HG02588 (cell line): Measurements from ENCODE around the gene RNF115.
A peak's percentile ranks its signal among the peaks of the same experiment; 100 is the strongest.
"Not testable (repeated sequence)": the region's sequence is repeated elsewhere in the genome, so short reads cannot be mapped to it uniquely, and the experiment has no call there.

Experiments used
- ATAC-seq: cut with Tn5 transposase; IDR thresholded peaks from one replicate; pipeline ENCODE4 v1.9.1; 2021; ENCODE audit warnings: mild to moderate bottlenecking, moderate library complexity; ENCODE audit not compliant: unreplicated experiment

Gene RNF115

DNA sequence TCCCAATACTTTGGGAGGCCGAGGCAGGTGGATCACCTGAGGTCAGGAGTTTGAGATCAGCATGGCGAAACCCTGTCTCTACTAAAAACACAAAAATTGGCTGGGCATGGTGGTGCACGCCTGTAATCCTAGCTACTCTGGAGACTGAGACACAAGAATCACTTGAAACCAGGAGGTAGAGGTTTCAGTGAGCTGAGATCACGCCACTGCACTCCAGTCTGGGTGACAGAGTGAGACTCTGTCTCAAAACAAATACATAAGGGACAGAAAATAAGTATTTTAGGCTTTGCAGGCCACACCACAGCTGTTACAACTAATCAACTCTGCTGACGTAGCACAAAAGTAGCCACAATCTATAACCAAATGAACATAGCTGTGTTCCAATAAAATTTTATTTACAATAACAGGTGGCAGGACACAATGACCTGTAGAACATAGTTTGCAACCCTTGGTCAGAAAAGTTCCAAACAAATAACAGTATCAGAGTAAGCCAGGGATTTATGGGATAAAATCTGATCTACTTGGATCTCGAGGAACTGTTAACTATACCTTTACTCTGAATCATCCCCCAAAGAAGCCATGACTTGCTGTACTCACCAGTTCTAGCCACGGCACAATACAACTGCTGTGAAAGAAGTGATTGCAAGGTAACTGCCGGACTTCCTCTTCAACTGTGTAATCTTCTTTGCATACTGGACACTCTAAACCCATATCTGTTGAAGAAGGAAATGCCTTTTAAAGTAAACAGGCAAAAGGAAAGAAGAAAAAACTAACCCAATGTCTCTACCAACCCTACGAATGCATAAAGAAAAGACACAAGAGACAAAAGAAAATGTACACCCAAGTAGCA is 76.3 kb downstream of the RNF115 start:
- ATAC-seq = no peak

DNA sequence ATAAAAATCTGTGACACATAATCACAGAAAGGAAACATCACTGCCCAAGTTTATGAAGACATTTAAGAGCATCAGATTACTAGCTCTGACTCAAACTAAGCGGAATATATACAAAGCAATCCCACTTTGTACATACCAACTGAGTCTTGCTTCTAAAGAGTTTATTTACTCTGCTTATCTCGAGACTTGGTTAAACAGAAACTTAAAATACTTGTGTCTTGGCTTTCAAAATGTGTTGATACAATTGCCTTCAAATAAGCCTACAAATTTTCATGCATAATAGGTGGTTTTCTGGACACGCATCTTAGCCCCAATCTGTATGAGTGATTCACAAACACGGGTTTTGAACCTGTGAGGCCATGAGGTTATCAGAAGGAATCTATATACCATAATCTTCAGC is 83.6 kb downstream of the RNF115 start:
- ATAC-seq = no peak

DNA sequence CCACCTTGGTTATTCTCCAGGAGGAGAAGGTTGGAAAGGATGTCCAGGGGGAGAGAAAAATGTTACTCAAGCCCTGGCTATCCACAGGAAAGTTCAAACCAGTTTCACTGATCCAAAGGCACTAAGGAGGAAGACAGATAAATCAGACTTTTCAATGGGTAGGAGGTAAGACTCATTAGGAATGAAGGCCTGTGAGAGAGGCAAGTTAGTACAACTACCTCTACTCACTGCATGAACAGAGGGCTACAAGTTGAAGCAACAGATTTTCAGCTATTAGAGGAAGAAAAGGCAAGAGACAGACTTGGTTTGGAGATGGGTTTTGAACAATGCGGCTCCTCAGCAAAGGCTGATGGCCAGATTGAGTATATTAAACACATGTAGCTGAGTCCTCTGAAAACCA is 87.7 kb downstream of the RNF115 start:
- ATAC-seq = no peak

DNA sequence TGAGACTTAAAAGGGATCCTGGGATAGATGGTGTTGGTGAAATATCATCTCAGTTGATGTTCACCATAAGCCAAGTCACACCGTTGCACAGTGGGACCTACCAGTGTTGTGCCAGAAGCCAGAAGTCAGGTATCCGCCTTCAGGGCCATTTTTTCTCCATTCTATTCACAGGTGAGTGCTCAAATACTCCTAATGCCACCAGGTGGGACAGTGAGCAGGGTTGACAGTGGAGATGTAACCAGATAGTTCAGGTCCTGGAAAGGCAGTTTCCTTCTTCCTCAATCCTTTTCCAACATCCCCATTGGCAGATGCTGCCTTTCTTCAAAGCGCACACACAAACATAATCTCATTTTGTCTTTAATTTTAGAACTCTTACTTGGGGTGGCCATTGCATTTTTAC is 93.0 kb downstream of the RNF115 start:
- no peak for ATAC-seq

DNA sequence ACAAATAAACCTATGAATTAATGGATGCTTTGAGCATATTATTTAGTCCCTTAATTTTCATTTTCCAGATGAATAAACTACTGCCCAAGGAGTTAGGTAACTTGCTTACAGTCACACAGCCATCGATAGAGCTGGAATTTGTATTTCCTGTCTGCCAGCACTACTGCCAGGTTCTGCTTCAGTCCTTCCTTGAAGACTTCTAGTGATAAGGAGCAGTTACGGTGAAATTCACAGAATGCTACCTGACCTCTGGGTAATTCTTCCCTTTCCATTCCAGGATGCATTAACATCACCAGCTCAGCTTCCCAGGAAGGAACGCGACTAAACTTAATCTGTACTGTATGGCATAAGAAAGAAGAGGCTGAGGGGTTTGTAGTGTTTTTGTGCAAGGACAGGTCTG is 93.4 kb downstream of the RNF115 start:
- ATAC-seq = no peak

DNA sequence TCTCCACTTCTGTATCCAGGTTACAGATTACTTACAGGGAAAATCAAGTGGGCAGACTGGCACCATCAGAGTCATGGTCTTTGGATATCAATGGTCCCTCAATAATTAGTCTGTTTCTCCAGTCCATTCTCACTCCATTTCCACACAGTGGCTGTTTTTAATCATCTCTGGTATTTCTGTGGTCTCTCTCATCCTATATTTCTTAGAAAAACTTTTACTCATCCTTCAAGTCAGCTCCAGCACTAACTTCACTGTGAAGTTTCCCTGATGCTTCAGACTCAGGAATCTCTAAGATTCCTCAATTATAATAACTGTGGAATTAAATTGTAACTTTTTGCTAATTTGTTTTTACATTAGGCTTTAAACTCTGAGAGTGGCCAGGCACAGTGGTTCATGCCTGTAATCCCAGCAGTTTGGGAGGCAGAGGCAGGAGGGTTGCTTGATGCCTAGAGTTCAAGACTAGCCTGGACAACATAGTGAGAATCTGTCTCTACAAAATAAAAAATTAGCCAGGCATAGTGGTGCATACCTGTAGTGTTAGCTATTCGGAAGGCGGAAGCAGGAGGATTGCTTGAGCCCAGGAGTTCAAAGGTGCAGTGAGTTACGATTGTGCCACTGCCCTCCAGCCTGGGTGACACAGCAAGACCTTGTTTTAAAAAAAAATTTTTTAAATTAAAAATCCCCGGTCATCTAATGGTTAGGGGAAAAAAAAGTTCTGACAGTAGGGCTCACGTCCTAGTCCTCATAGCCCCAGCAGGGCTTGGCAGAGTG is 94.0 kb downstream of the RNF115 start:
- ATAC-seq = no peak

DNA sequence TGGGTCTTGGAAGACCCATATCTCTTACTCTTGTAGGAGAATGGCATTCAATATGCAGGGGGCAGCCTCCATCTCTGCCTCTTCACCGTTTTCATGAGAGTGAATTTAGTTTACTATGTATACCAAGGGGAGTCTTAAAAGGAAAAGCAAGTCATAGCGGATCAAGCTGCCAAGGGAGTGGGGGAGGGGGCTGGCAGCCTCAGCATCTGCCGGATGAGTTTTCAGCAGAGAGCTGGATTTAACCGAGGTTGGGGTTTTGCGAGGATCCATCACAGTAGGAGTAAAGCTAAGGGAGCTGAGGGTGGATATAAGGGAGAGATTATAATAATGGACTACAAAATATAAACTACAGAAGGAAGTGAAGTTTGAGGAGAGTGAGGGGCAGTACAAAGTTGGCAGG is 94.7 kb downstream of the RNF115 start:
- ATAC-seq = no peak

DNA sequence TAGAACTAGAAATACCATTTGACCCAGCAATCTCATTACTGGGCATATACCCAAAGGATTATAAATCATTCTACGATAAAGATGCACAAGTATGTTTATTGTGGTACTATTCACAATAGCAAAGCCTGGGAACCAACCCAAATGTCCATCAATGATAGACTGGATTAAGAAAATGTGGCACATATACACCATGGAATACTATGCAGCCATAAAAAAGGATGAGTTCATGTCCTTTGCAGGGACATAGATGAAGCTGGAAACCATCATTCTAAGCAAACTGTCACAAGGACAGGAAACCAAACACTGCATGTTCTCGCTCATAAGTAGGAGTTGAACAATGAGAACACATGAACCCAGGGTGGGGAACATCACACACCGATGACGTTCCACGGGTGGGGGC is 97.7 kb downstream of the RNF115 start:
- not testable (repeated sequence) for ATAC-seq

DNA sequence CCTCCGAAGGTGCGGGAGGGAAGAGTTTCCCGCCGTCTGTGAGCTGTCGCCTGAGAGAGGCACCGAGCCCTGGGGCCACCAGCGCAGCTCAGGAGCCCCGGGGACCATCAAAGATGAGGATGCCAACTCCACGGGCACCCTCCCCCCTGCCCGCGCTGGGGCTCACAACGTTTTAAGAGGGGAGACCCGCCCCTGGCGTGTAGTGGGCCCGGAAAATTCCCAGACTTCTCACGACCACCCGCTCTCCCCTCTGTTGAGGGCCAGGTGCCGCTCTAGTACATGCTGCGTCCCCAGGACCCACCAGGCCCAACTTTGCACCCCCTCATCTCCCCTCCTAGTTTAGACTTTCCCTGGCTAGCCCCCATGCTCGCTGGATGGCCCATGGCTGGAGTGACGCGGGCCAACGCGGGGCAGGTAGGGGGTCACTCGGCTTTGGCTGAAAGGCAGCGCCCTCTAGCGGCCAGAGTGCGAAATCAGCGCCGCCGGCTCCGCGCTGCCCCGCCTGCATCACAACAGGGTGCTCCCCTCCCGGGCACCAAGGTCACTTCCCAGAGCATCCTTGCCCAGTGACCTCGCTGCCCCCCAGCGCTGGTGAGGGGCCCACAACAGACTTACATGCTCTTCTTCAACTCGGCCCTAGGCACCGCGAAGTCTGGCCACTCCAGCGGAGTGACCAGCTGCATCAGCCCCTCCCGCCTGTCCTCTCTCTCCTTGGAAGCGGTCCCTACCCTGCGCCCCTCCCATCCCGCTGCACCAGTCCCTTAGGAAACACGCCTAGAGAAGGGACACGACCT is 102.8 kb downstream of the RNF115 start:
- peak; percentile 77 for ATAC-seq

DNA sequence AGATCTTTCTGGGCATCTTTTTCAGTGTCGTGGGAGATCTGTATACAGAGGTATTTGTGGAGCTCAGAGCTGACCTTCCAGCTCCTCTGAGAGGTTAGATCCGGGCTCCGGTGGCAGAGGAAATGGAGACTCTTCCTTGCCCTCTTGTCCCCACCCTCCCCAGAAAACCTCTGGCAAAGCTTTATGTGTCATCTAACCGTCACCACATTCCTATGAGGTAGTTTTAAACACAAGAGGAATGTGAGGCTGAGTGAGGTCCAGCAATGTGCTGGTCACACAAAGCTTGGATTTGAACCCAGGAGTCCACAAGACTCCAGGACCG is 103.4 kb downstream of the RNF115 start:
- no peak for ATAC-seq

DNA sequence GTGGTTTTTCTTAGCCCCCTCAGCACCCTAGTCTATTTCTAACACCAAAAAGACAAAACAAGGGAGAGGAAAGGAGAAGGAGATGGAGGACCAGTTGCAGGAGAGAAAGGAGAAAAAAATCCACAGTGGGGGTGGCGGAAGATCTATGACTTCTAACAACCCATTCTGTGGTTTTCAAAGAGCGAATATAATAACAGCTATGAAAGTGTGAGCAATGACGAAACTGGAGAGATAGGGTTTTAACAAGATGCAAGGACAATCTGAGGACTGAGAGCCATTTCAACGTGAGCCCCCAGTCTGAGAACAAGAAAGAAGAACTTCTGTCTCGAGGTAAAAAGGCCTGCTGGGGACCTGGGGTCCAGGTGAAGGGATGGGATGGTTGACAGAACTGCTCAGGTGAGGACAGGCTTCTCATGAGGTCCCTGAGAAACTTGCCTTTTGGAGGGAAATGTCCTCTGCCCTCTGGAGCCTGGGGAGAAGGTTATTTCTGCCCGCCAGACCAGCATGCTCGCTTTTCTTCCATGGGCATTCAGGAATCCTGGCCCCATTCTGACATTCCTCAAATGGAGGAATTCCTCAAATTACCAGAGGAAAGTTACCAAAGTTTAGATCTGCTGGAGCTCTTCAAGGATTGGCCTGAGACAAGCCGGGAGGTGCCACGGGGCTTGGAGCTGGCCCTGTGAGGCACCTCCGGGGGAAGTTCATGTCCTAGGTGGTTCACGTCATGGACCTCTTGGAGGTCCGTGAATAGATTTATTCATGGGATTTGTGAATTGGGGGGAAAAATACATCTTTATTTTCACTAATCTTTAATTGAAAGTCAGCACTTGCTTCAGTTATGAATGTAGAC is 104.4 kb downstream of the RNF115 start, which contains the start of gene CD160:
Gene CD160, plus strand, starts transcription at position 270 of the 850 bp plus-strand sequence. CDS start 8,829 bp downstream, outside the sequence.
- no peak for ATAC-seq

DNA sequence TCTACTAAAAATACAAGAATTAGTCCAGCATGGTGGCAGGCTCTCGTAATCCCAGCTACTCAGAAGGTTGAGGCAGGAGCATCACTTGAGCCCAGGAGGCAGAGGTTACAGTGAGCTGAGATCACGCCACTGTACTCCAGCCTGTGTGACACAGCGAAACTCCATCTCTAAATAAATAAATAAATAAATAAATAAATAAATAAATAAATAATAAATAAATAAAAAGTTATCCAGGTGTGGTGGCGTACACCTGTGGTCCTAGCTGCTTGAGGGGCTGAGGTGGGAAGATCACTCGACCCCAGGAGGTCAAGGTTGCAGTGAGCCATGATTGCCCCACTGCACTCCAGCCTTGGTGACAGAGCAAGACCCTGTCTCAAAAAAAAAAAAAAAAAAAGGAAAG is 105.4 kb downstream of the RNF115 start:
- not testable (repeated sequence) for ATAC-seq

DNA sequence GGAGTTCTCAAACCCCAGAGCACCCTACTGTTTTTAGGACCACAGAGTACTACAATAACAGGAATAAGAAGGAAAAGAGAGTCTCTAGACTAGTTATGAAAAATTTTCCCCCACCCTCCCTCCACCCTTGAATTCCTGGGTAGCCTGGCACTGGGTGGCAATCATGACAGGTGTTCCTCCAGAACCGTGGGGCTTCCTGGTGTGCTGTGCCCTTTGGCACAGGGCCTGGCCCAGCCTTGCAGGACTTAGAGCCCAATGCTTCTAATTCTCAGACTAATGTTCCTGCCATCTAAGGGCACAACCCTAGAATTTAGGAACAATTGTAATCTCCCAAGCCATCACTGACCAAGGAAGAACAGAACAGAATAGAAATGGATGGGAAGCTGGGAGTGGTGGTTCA is 106.1 kb downstream of the RNF115 start:
- ATAC-seq = no peak

DNA sequence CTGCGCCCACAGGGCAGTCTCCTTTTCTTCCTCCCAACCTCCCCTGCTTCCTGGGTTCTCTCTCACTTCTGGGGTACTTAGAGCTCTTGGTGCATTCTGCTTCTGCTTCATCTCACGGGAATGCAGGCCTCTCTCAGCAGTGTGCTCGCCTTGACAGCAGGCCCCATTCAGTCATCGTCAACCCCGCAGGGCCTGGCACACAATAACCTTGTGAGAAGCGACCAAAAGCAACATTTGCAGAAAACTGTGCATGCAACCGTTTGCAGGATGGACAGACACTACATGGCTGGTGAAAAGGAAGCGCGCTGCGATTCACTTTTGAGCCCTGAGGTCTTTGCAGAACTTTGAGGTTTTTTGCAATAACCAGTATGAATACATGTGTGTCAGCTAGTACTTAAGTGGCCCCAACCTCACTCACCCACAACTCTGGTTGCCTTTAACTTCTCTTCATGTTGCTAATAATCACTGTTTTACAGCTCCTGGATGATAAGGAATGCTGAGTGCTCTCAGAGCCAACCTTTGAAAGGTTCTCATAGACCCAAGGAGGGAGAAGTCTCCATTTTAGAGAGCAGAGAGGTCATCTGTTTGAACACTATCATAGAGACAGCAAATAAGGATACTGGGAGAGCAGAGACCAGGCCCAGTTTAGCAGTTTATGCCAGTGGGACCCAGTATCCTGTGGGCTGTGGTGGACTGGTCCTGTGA is 107.1 kb downstream of the RNF115 start:
- ATAC-seq = no peak

DNA sequence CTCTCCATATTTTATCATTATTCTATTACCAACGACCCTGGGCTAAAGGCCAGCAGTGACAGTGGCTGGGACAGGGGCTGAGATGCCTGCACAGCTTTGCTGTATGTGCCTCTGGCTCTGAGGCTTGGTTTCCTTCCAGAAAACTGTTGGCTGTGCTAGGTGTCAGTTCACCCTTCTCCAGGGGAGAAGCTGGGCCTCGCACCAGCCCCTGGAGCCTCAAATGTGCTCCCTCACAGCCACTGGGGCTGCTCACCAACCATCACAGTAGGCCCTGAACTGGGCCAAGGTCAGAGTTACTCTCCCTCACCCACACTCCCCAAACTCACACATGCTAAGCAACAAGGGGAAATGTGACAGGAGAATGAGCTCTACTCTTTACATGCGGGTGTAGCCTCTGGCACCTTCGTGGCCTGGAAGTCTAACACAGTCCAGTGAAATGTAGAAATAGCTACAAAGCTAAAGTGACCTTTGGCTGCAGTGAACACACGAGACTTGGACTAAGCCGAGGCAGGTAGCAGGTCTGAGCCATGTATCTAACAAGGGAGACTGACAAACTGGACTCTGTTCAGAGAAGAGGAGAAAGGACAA is 109.3 kb downstream of the RNF115 start:
- no peak for ATAC-seq

DNA sequence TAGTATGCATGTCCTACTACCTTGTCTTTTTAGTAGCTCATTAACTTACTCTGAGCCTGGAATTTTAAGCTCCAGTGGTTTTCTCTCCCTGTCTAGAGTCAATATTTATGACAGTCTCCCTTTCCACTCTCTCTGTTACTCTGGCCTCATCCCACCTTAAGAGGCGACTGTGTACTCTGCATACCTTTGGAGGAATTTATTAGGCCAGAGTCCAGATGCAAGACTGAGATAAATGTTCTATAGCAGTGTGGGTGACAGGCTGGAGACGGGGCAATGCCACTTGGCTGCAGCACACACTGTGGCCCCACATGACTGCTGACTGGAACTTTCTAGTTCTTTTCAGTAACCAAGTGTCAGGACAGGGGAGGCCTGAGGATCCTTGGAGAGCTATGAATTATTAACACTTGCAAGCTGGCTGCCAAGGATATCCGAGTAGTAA is 112.7 kb downstream of the RNF115 start:
- no peak for ATAC-seq

DNA sequence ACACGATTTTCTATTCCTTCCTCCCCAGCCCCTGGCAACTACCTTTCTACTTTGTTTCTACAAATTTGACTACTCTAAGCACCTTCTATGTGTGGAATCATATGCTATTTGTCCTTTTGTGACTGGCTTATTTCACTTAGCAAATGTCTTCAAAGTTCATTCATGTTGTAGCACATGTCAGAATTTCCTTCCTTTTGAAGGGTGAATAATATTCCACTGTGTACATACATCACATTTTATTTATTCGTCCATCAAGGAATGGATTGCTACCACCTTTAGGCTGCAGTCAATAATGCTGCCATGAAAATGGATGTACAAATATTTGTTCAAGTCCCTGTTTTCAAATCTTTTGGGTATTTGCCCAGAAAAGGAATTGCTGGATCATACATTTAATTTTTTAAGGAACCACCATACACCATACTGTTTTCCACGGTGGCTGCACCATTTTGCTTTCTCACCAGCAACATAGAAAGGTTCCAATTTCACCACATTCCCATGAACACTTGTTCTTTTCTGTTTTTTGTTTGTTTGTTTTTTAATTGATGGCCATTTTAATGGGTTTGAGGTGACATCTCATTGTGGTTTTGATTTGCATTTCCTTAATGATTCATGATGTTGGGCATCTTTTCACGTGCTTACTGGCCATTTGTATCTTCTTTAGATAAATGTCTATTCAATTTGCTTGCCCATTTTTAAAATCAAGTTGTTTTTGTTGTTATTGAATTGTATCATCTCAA is 113.4 kb downstream of the RNF115 start:
- no peak for ATAC-seq

DNA sequence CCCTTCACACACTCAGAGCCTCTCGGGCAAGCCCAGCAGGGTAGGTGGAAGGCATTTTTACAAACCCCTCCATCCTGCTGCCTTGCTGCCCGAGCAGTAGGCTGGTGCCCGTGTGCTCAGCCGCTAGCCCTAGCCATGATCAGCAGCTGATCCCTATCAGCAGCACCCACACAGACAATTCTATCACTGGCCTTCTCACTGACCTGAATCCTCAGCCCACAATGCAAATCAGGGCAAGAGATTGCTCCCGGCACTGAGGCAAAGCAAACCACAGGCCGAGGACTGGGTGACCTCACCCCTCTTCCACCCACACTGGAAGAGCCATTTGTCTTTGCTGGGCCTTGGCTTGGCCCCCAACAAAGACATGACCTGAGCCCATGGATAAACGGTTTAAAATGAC is 115.8 kb downstream of the RNF115 start:
- ATAC-seq = no peak
